Spleen (tissue), 13 donors: ENCODE measurements around the gene CLASRP. TPM values are rescaled to one million over a fixed set of nuclear protein-coding genes. Genes with fewer than 3 reads are reported as not detected.

Experiments
- DNase-seq: peaks from one replicate; pipeline ENCODE4 v3.0.0-alpha.2; 2020
- H3K27ac ChIP-seq, 8 donors: fragments of 200-600 bp; sonication (generic) in 7 of 8; 1 replicate in 4 of 8; 2 replicates in 4 of 8; pipeline versions ENCODE4 v1.5.0 to v1.8.0; 2016 to 2021; ENCODE audit warnings: inconsistent platforms in 4 of 8, mild to moderate bottlenecking in 4 of 8, moderate library complexity in 1 of 8
- H3K27me3 ChIP-seq, 7 donors: fragments of 200-600 bp; sonication (generic) in 6 of 7; replicated peaks in 1 of 7; 1 replicate in 4 of 7; 2 replicates in 3 of 7; pipeline versions ENCODE4 v1.5.0 to v1.8.0; 2016 to 2021; ENCODE audit warnings: inconsistent platforms in 3 of 7, mild to moderate bottlenecking in 1 of 7
- H3K36me3 ChIP-seq, 6 donors: fragments of 200-600 bp; sonication (generic) in 5 of 6; 1 replicate in 4 of 6; 2 replicates in 2 of 6; pipeline versions ENCODE4 v1.5.0 to v1.8.0; 2016 to 2021; ENCODE audit warnings: inconsistent platforms in 2 of 6
- H3K4me1 ChIP-seq, 6 donors: fragments of 200-600 bp; sonication (generic) in 5 of 6; 1 replicate in 3 of 6; 2 replicates in 3 of 6; pipeline versions ENCODE4 v1.5.0 to v1.8.0; 2016 to 2021; ENCODE audit warnings: inconsistent platforms in 3 of 6
- H3K4me3 ChIP-seq, 8 donors: fragments of 200-600 bp; sonication (generic) in 7 of 8; 1 replicate in 4 of 8; 2 replicates in 4 of 8; pipeline versions ENCODE4 v1.5.0 to v1.8.0; 2016 to 2021; ENCODE audit warnings: inconsistent platforms in 4 of 8, mild to moderate bottlenecking in 4 of 8, moderate library complexity in 2 of 8
- H3K9me3 ChIP-seq, 8 donors: fragments of 200-600 bp; sonication (generic) in 7 of 8; 1 replicate in 4 of 8; 2 replicates in 4 of 8; pipeline versions ENCODE4 v1.5.0 to v1.8.0; 2016 to 2021; ENCODE audit warnings: inconsistent platforms in 4 of 8
- CTCF ChIP-seq, 11 experiments: fragments of 200-600 bp in 7 of 11; fragments of 450-650 bp in 4 of 11; sonication (generic) in 4 of 11; IDR thresholded peaks in 8 of 11; conservative IDR thresholded peaks in 3 of 11; 1 replicate in 7 of 11; 2 replicates in 4 of 11; pipeline versions ENCODE4 v1.4.0 to v1.8.0; 2016 to 2021; ENCODE audit warnings: antibody characterized with exemption in 11 of 11, inconsistent platforms in 4 of 11, mild to moderate bottlenecking in 1 of 11
- POLR2A ChIP-seq, 3 donors: fragments of 450-650 bp; IDR thresholded peaks; one replicate each; pipeline ENCODE4 v1.5.1; 2017; ENCODE audit warnings: antibody characterized with exemption in 3 of 3, mild to moderate bottlenecking in 1 of 3
- POLR2AphosphoS5 ChIP-seq, 3 donors: sonication (generic); formaldehyde crosslinking; IDR thresholded peaks; one replicate each; pipeline ENCODE4 v1.5.1; 2017; ENCODE audit warnings: antibody characterized with exemption in 3 of 3
- WGBS, 5 donors: extraction: QIAGEN DNeasy Blood & Tissue Kit in 3 of 5; methylation state at CpG; one replicate each; pipeline versions ENCODE4 v1.1.5 to v1.1.7; 2013 to 2018; 5-methylcytosine and 5-hydroxymethylcytosine counted together
- intact Hi-C: fragments of 100-400 bp; cut with DNase I; formaldehyde crosslinking; loops from one replicate; pipeline ENCODE4 v1.15.0; 2023; ENCODE audit warnings: low total_unique reads
- long read RNA-seq, 2 donors: transcript quantifications; one replicate each; lab custom pipeline, GENCODE V29; 2026
- polyA plus RNA-seq, 3 donors: library from polyadenylated mRNA; stranded (reverse); fragments of 200-250 nt; gene quantifications; one replicate each; pipeline ENCODE4 v1.2.1, GENCODE V29; 2013
- total RNA-seq, 7 donors: library from RNA; depleted of rRNA in 3 of 7; stranded (reverse); fragments of >200 nt in 3 of 7; fragmentation: NEBNext Ultra II Directional in 4 of 7; extraction: Animal tissue kit (Norgen Biotek cat#: 25700) in 4 of 7; gene quantifications; one replicate each; pipeline versions ENCODE4 v1.1.0 to v1.2.1, GENCODE V29; 2016 to 2021
- donor health status: healthy with polysubstance abuse.
- donor health status: DM: no; HTN: no; CAD: no; lungs with moderate emphysema.
- donor health status: DM: no; HTN: no; CAD: no.
- donor health status: Bipolar disorder and iron deficiency.
- donor health status: healthy.
- donor health status: DM: no; HTN: no; CAD: no.
- donor health status: DM: yes; HTN: yes; CAD: no.

CLASRP gene
- 100 to 1,000 TPM in 6 of 7 donors, 10 to 100 TPM in 1; 97.6 to 153 (median 143) TPM for total RNA-seq
- polyA plus RNA-seq: 100 to 1,000 TPM in 2 of 3 donors, 10 to 100 TPM in 1; 61.3 to 215 (median 191) TPM
- long read RNA-seq, donor 1, partial matches to known transcripts: 0 of 6 reads
- long read RNA-seq, donor 1, other reads (novel, unspliced or antisense): 0 of 6 reads
- long read RNA-seq, donor 2, partial matches to known transcripts: 0 of 2 reads
- long read RNA-seq, donor 2, other reads (novel, unspliced or antisense): 0 of 2 reads

- Histone ChIP-seq H3K4me1 (peaks cover 24 to 57% (median 50%) of the 10 kb centered on the region in 6 donors), H3K4me3 (peak within 1 kb of the TSS; percentile 79 to 97 (median 86)), H3K27ac (peak within 1 kb of the TSS; percentile 84 to 99 (median 96)), H3K36me3 (peaks cover under 1 to 82% (median 71%) of the 10 kb centered on the region in 6 donors), H3K27me3 (no peaks in the 10 kb centered on the region), H3K9me3 (peaks cover 0 to 8% (median 5%) of the 10 kb centered on the region in 8 donors)
- 2 to 4% (median 3%) methylated on average over 49 to 62 of the region's 62 CpGs for WGBS, 5 donors
- TF ChIP-seq CTCF (IDR thresholded peaks at IDR 0.05 in 8 of 11, conservative IDR thresholded peaks at IDR 0.05 in 3 of 11) (peak in 2 of 11 experiments; percentile 25 to 26), POLR2A (IDR thresholded peaks at IDR 0.05) (peak; percentile 69 to 91 (median 88)), POLR2AphosphoS5 (IDR thresholded peaks at IDR 0.05) (peak; percentile 98 to 100 (median 99))
- intact Hi-C loops: no loop called here
- DNase-seq: peak; percentile 97
These were observed at the start of gene CLASRP for GRCh38 chr19:45038931-45039893. Gene CLASRP, plus strand, starts transcription at chr19:45039045. Its CDS starts 1,168 bp downstream, at chr19:45040213.

- peaks cover 0 to 28% (median 10%) of the 10 kb centered on the region in 6 donors for H3K4me1 ChIP-seq
- H3K9me3 ChIP-seq: no peaks in the 10 kb centered on the region
- H3K36me3 ChIP-seq: peaks cover 4 to 90% (median 76%) of the 10 kb centered on the region in 6 donors
- intact Hi-C loops: no loop called here
- no peak for DNase-seq
- no peak overlapping the region for H3K4me3 ChIP-seq
- TF ChIP-seq POLR2A (IDR thresholded peaks at IDR 0.05): no peak
- no peak for TF ChIP-seq CTCF (IDR thresholded peaks at IDR 0.05 in 8 of 11, conservative IDR thresholded peaks at IDR 0.05 in 3 of 11)
- no peak for TF ChIP-seq POLR2AphosphoS5 (IDR thresholded peaks at IDR 0.05)
- H3K27ac ChIP-seq: peak overlapping the region in 1 of 8 donors; percentile 15
- no peaks in the 10 kb centered on the region for H3K27me3 ChIP-seq
- WGBS, 5 donors: 74 to 92% (median 87%) methylated on average over 13 to 14 of the region's 14 CpGs
These were observed 48.4 kb upstream of the CLASRP start for GRCh38 chr19:44990459-44990858.

- intact Hi-C loops: no loop called here
- WGBS, 5 donors: 87 to 92% (median 88%) methylated on average over 6 to 12 of the region's 12 CpGs
- H3K27me3 ChIP-seq: no peaks in the 10 kb centered on the region
- no peak for DNase-seq
- peaks cover 0 to 28% (median 10%) of the 10 kb centered on the region in 6 donors for H3K4me1 ChIP-seq
- peaks cover 4 to 85% (median 71%) of the 10 kb centered on the region in 6 donors for H3K36me3 ChIP-seq
- TF ChIP-seq CTCF (IDR thresholded peaks at IDR 0.05 in 8 of 11, conservative IDR thresholded peaks at IDR 0.05 in 3 of 11) (no peak), POLR2AphosphoS5 (IDR thresholded peaks at IDR 0.05) (peak in 1 of 3 donors; percentile 24)
- H3K9me3 ChIP-seq: no peaks in the 10 kb centered on the region
- H3K4me3 ChIP-seq: no peak overlapping the region
- peak overlapping the region in 1 of 8 donors; percentile 15 for H3K27ac ChIP-seq
These were observed 47.9 kb upstream of the CLASRP start for GRCh38 chr19:44990966-44991365.
